Osteocyte (in vitro differentiated cells): ENCODE data around the gene MGLL. TPM values are rescaled to one million over a fixed set of nuclear protein-coding genes. Genes with fewer than 3 reads are reported as not detected.

Experiments used
- DNase-seq: peaks from one replicate; pipeline ENCODE4 v3.0.0; 2021; ENCODE audit warnings: mixed read lengths; ENCODE audit not compliant: unreplicated experiment; ENCODE audit errors: extremely low spot score
- H3K27ac Mint-ChIP-seq: one replicate; pipeline ENCODE4 v1.8.0; 2021; ENCODE audit warnings: mild to moderate bottlenecking, mixed read lengths; ENCODE audit not compliant: unreplicated experiment
- H3K27me3 Mint-ChIP-seq: one replicate; pipeline ENCODE4 v1.8.0; 2021; ENCODE audit warnings: mixed read lengths; ENCODE audit not compliant: unreplicated experiment
- H3K36me3 Mint-ChIP-seq: one replicate; pipeline ENCODE4 v1.8.0; 2021; ENCODE audit warnings: mixed read lengths; ENCODE audit not compliant: unreplicated experiment
- H3K4me1 Mint-ChIP-seq: one replicate; pipeline ENCODE4 v1.8.0; 2021; ENCODE audit warnings: mixed read lengths; ENCODE audit not compliant: unreplicated experiment
- H3K4me3 Mint-ChIP-seq: one replicate; pipeline ENCODE4 v1.8.0; 2021; ENCODE audit warnings: mild to moderate bottlenecking, moderate library complexity, mixed read lengths; ENCODE audit not compliant: unreplicated experiment
- H3K9me3 Mint-ChIP-seq: one replicate; pipeline ENCODE4 v1.8.0; 2021; ENCODE audit warnings: mixed read lengths; ENCODE audit not compliant: unreplicated experiment
- total RNA-seq: library from RNA; stranded (reverse); gene quantifications from 2 replicates; pipeline ENCODE4 v1.2.1, GENCODE V29; 2021
- TF ChIP-seq, protein P1 (sequence below): fragments of 200-600 bp; sonication (generic); IDR thresholded peaks from 2 replicates; pipeline ENCODE4 v1.5.0; 2021; ENCODE audit warnings: antibody characterized with exemption, mild to moderate bottlenecking, moderate library complexity

MGLL gene
- total RNA-seq, 1 donor from 2014 or later: 112 TPM

DNA sequence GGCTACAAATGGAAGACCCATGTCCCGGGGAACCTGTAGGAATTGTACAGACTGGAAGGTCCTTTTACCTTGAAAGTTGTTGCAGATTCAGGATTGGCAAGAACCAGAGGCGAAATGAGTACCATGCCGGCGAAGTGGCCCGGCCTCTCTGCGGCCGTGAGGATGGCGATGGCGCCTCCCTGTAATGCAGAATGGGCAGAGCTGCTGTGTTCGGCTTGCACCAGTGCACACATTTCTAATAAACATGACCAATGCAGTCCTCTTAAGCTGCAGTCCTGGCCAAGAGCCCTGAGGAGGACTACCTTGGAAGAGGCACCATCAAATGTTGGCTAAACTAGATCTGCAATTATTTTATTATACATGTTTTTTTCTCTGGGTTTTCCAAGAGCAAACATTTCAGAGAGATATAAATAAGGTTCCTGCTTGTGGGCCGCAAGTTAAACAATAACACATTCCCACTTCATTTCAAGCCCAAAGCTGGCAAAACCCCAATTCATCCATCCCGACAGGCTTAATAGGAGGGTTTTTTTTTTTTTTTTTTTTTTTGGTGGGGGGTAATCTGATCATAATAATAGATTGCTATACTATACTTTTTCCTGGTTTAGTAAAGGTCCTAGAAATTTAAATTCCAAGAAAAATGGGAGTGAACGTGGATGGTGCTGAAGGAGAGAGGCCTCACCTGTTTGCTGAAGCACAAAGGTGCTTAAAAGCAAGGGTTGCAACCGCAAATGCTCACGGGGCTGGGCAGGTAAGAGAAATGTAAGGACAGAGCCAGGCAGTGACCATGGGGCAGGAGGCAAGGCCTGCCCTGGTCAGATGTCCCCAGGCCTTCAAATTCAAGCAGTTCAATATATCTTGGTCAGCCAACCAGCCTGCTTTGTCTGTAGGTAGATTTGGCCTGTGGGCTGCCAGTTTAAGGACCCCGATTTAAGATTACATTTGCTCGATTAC is 101.1 kb downstream of the MGLL start:
- TF ChIP-seq, protein P1, sequence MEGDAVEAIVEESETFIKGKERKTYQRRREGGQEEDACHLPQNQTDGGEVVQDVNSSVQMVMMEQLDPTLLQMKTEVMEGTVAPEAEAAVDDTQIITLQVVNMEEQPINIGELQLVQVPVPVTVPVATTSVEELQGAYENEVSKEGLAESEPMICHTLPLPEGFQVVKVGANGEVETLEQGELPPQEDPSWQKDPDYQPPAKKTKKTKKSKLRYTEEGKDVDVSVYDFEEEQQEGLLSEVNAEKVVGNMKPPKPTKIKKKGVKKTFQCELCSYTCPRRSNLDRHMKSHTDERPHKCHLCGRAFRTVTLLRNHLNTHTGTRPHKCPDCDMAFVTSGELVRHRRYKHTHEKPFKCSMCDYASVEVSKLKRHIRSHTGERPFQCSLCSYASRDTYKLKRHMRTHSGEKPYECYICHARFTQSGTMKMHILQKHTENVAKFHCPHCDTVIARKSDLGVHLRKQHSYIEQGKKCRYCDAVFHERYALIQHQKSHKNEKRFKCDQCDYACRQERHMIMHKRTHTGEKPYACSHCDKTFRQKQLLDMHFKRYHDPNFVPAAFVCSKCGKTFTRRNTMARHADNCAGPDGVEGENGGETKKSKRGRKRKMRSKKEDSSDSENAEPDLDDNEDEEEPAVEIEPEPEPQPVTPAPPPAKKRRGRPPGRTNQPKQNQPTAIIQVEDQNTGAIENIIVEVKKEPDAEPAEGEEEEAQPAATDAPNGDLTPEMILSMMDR: no peak
- no peak for DNase-seq
- Mint-ChIP-seq H3K9me3 (no peaks in the 10 kb centered on the region), H3K4me1 (peaks cover 19% of the 10 kb centered on the region), H3K36me3 (peaks cover 29% of the 10 kb centered on the region), H3K27ac (peak overlapping the region; percentile 13), H3K4me3 (no peak overlapping the region), H3K27me3 (no peaks in the 10 kb centered on the region)

DNA sequence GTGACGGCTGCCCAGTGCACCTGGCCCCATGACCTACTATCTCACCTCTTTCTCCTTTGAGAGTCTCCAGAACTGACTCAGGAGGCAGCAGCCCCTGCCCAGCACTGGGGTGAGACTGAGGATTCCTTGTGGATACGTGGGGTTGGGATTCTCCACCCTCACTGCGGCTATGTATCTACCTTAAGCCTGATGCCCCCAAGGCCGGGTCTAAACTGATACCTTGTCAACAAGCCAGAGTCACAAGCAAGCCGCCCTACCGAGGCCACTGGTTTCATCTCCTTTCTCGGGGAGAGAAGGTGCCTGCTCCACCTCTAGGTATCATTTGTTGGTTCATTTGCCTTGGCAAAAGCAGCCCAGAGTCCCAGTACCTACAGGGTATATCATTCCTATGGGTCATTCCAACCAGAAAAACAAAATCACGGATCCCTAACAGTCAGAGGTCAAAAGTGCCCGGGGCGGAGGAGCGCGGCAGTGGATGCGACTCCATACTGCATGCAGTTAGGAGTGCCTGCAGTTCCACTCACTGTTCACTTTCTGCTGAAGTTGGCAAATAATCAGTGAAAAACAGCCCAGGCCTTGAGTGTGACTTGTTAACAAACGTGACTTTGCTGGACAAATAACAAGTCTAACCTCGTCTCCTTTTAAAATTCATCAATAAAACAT is 102.0 kb downstream of the MGLL start:
- H3K4me3 Mint-ChIP-seq: no peak overlapping the region
- H3K4me1 Mint-ChIP-seq: peaks cover 19% of the 10 kb centered on the region
- H3K9me3 Mint-ChIP-seq: no peaks in the 10 kb centered on the region
- TF ChIP-seq, protein P1: no peak
- H3K27me3 Mint-ChIP-seq: no peaks in the 10 kb centered on the region
- H3K36me3 Mint-ChIP-seq: peaks cover 33% of the 10 kb centered on the region
- no peak for DNase-seq
- peak overlapping the region; percentile 13 for H3K27ac Mint-ChIP-seq

DNA sequence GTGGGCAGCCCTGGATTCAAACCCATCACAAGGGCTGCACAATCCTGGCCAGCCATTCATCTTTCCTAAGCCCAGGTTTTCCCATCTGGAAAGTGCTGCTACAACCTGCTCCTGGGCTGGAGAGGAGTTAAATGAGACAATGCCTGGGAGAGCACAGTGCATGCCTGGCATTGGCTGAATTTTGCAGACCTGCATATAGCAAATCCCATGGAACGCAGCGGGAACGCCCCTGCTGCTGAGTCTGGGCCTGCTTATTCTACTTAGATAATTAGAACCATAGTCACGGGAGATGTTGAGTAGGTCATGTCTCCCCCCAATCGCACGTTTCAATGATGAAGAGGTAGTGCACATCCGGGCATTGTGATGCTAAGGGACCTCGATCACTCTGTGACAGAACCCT is 102.9 kb downstream of the MGLL start:
- H3K9me3 Mint-ChIP-seq: no peaks in the 10 kb centered on the region
- peaks cover 32% of the 10 kb centered on the region for H3K36me3 Mint-ChIP-seq
- no peaks in the 10 kb centered on the region for H3K27me3 Mint-ChIP-seq
- H3K4me1 Mint-ChIP-seq: peaks cover 17% of the 10 kb centered on the region
- TF ChIP-seq, protein P1: no peak
- no peak for DNase-seq
- no peak overlapping the region for H3K4me3 Mint-ChIP-seq
- H3K27ac Mint-ChIP-seq: no peak overlapping the region

DNA sequence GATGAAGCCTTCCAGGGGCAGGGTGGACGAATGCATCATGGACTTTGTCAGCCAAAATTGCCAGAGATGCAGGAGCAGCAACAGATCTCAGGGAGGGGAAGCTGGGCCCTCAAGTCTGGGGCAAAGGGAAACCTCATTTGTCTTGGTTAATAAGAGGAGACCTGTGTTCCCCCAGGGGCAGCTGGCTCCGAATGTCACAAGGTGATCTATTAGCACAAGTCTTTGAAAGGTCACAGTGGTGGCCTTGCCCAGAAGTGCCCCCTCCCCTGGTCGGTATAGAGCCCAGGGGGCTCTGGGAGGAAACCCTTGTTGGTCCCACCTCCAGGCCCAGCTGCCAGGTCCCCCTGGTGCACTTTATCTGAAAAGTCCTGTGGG is 103.4 kb downstream of the MGLL start:
- Mint-ChIP-seq H3K27ac (no peak overlapping the region), H3K36me3 (peaks cover 29% of the 10 kb centered on the region), H3K4me3 (no peak overlapping the region), H3K9me3 (no peaks in the 10 kb centered on the region), H3K27me3 (no peaks in the 10 kb centered on the region), H3K4me1 (peaks cover 22% of the 10 kb centered on the region)
- DNase-seq: no peak
- TF ChIP-seq, protein P1: no peak
